Trophoblast cell (in vitro differentiated cells and primary cell): ENCODE results near the gene H2BK1.

Source experiments
- DNase-seq, 2 donors: peaks; one replicate each; pipeline ENCODE4 v3.0.0-alpha.2; 2016
- H2AFZ ChIP-seq: 2 replicates; pipeline ENCODE4 v1.6.1; 2013; ENCODE audit warnings: low read length, moderate library complexity, mild to moderate bottlenecking; ENCODE audit not compliant: insufficient read depth, poor library complexity
- H2AK5ac ChIP-seq: 2 replicates; pipeline ENCODE4 v1.6.1; 2013; ENCODE audit warnings: mild to moderate bottlenecking, low read length
- H2BK120ac ChIP-seq: 2 replicates; pipeline ENCODE4 v1.6.1; 2013; ENCODE audit warnings: low read length, mild to moderate bottlenecking, moderate library complexity; ENCODE audit not compliant: insufficient read depth, poor library complexity
- H2BK12ac ChIP-seq: 2 replicates; pipeline ENCODE4 v1.6.1; 2013; ENCODE audit warnings: mild to moderate bottlenecking, low read length, moderate library complexity
- H2BK5ac ChIP-seq: 2 replicates; pipeline ENCODE4 v1.6.1; 2013; ENCODE audit warnings: low read length, low read depth, moderate library complexity, mild to moderate bottlenecking; ENCODE audit not compliant: poor library complexity
- H3K14ac ChIP-seq: 2 replicates; pipeline ENCODE4 v1.6.1; 2013; ENCODE audit warnings: mild to moderate bottlenecking, low read length
- H3K18ac ChIP-seq: 2 replicates; pipeline ENCODE4 v1.6.1; 2013; ENCODE audit warnings: mild to moderate bottlenecking, low read length
- H3K23ac ChIP-seq: 2 replicates; pipeline ENCODE4 v1.6.1; 2013; ENCODE audit warnings: low read length
- H3K27ac ChIP-seq: 2 replicates; pipeline ENCODE4 v1.5.1; 2013; ENCODE audit warnings: low read depth, mild to moderate bottlenecking, inconsistent platforms, low read length, moderate library complexity
- H3K27me3 ChIP-seq: 2 replicates; pipeline ENCODE4 v1.6.1; 2013; ENCODE audit warnings: inconsistent platforms, mild to moderate bottlenecking, low read length, moderate library complexity; ENCODE audit not compliant: insufficient read depth
- H3K36me3 ChIP-seq, 2 experiments: 1 replicate in 1 of 2; 2 replicates in 1 of 2; pipeline ENCODE4 v1.6.1; 2013; ENCODE audit warnings: low read length in 2 of 2, mild to moderate bottlenecking in 2 of 2, moderate library complexity in 1 of 2; ENCODE audit not compliant: insufficient read depth in 2 of 2, control insufficient read depth in 1 of 2
- H3K4ac ChIP-seq: 2 replicates; pipeline ENCODE4 v1.6.1; 2013; ENCODE audit warnings: low read depth, mild to moderate bottlenecking, low read length, moderate library complexity
- H3K4me1 ChIP-seq, 2 experiments: 1 replicate in 1 of 2; 2 replicates in 1 of 2; pipeline ENCODE4 v1.6.1; 2013; ENCODE audit warnings: low read length in 2 of 2, mild to moderate bottlenecking in 2 of 2, moderate library complexity in 1 of 2; ENCODE audit not compliant: insufficient read depth in 2 of 2, control insufficient read depth in 1 of 2
- H3K4me2 ChIP-seq: 2 replicates; pipeline ENCODE4 v1.6.1; 2013; ENCODE audit warnings: inconsistent platforms, mild to moderate bottlenecking, low read length, moderate library complexity
- H3K4me3 ChIP-seq: 2 replicates; pipeline ENCODE4 v1.5.1; 2013; ENCODE audit warnings: mild to moderate bottlenecking, low read depth, low read length, inconsistent platforms
- H3K79me1 ChIP-seq: one replicate; pipeline ENCODE4 v1.6.1; 2013; ENCODE audit warnings: low read length
- H3K79me2 ChIP-seq: 2 replicates; pipeline ENCODE4 v1.6.1; 2013; ENCODE audit warnings: low read length, mild to moderate bottlenecking; ENCODE audit not compliant: control insufficient read depth, insufficient read depth, poor library complexity
- H3K9ac ChIP-seq: 2 replicates; pipeline ENCODE4 v1.6.1; 2013; ENCODE audit warnings: mild to moderate bottlenecking, low read length
- H3K9me3 ChIP-seq: 2 replicates; pipeline ENCODE4 v1.6.1; 2013; ENCODE audit warnings: low read depth, mild to moderate bottlenecking, control low read depth, inconsistent platforms, low read length; ENCODE audit not compliant: insufficient read depth
- H4K12ac ChIP-seq: 2 replicates; pipeline ENCODE4 v1.6.1; 2013; ENCODE audit warnings: low read depth, mild to moderate bottlenecking, low read length, moderate library complexity
- H4K8ac ChIP-seq: 2 replicates; pipeline ENCODE4 v1.6.1; 2013; ENCODE audit warnings: low read depth, mild to moderate bottlenecking, low read length, moderate library complexity
- H4K91ac ChIP-seq: one replicate; pipeline ENCODE4 v1.6.1; 2013; ENCODE audit warnings: low read depth, mild to moderate bottlenecking, low read length, moderate library complexity
- WGBS: extraction: QIAGEN DNeasy Blood & Tissue Kit; methylation state at CpG from one replicate; pipeline ENCODE4 v1.1.7; 2013; ENCODE audit warnings: missing lambda C conversion rate; ENCODE audit not compliant: insufficient read length, insufficient coverage; ENCODE audit errors: extremely low coverage; 5-methylcytosine and 5-hydroxymethylcytosine counted together

H2BK1 gene

DNA sequence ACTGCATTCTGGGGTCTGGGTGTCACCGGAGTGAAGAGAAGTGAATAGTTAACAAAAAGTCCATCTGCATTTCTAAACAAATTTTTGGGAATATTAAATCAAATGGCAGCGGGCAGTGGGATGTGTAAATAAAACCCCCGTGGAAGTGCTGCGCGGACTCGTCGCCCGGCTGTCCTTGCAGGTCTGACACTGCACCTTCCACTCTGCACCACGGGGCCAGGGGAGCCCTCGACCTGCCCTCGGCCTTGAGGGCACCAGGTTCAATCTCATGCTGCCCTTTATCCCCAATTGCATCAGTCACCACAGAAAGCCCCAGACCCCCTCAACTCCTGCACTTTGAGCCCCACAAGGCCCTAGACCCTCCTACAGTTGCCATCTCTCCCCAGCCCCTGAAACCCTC is 44.6 kb upstream of the H2BK1 start:
- H3K23ac ChIP-seq, result no peak overlapping the region
- no peak overlapping the region for H2BK12ac ChIP-seq
- H2BK5ac ChIP-seq, result no peak overlapping the region
- no peak overlapping the region for H3K27ac ChIP-seq
- H3K4ac ChIP-seq, result no peak overlapping the region
- peaks cover 13 to 27% of the 10 kb centered on the region in 2 experiments for H3K4me1 ChIP-seq
- H3K18ac ChIP-seq, result no peak overlapping the region
- no peak overlapping the region for H2AK5ac ChIP-seq
- H3K9ac ChIP-seq, result no peak overlapping the region
- no peak overlapping the region for H4K12ac ChIP-seq
- H4K8ac ChIP-seq, result no peak overlapping the region
- no peak overlapping the region for H2BK120ac ChIP-seq
- H3K9me3 ChIP-seq, result no peaks in the 10 kb centered on the region
- H3K27me3 ChIP-seq, result no peaks in the 10 kb centered on the region
- no peak overlapping the region for H4K91ac ChIP-seq
- no CpG with 5 or more reads among the region's 11 CpGs for WGBS
- H3K4me3 ChIP-seq, result no peak overlapping the region
- H3K36me3 ChIP-seq, result no peaks in the 10 kb centered on the region
- peaks cover 19% of the 10 kb centered on the region for H3K79me1 ChIP-seq
- H3K4me2 ChIP-seq, result no peak overlapping the region
- no peak for DNase-seq
- no peak overlapping the region for H3K14ac ChIP-seq
- H3K79me2 ChIP-seq, result peaks cover 4% of the 10 kb centered on the region
- H2AFZ ChIP-seq, result no peak overlapping the region

DNA sequence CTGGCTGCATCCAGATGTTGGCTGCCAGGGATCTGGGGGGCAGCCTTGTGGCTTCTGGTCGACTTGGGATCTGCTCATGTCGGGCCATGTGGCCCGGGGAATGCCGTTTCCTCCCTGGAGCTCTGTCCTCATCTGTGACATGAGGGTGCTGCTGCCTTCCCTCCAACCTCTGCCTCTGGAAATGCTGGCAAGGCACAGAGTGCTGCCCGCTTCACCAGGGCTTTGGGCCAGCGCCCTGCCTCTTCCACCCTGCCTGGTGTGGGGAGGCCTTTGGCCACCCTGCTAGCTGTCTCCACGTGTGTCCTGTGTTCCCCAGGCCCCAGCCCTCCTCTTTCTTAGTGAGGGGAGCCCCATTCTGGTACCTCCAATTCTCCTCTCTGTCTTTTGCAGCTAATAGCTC is 44.0 kb upstream of the H2BK1 start:
- H4K91ac ChIP-seq, result no peak overlapping the region
- WGBS, result no CpG with 5 or more reads among the region's 7 CpGs
- no peak overlapping the region for H2AK5ac ChIP-seq
- H3K27me3 ChIP-seq, result no peaks in the 10 kb centered on the region
- H2BK120ac ChIP-seq, result no peak overlapping the region
- no peak overlapping the region for H4K8ac ChIP-seq
- H3K18ac ChIP-seq, result no peak overlapping the region
- peaks cover 17 to 33% of the 10 kb centered on the region in 2 experiments for H3K4me1 ChIP-seq
- H3K9ac ChIP-seq, result no peak overlapping the region
- peaks cover 4% of the 10 kb centered on the region for H3K79me2 ChIP-seq
- H4K12ac ChIP-seq, result no peak overlapping the region
- H3K4me2 ChIP-seq, result no peak overlapping the region
- no peak overlapping the region for H3K4me3 ChIP-seq
- no peak overlapping the region for H3K4ac ChIP-seq
- no peaks in the 10 kb centered on the region for H3K9me3 ChIP-seq
- no peak overlapping the region for H2AFZ ChIP-seq
- no peak overlapping the region for H3K27ac ChIP-seq
- no peak overlapping the region for H3K14ac ChIP-seq
- no peak overlapping the region for H2BK5ac ChIP-seq
- no peak overlapping the region for H2BK12ac ChIP-seq
- no peaks in the 10 kb centered on the region for H3K36me3 ChIP-seq
- H3K79me1 ChIP-seq, result peaks cover 20% of the 10 kb centered on the region
- DNase-seq, result no peak
- no peak overlapping the region for H3K23ac ChIP-seq

DNA sequence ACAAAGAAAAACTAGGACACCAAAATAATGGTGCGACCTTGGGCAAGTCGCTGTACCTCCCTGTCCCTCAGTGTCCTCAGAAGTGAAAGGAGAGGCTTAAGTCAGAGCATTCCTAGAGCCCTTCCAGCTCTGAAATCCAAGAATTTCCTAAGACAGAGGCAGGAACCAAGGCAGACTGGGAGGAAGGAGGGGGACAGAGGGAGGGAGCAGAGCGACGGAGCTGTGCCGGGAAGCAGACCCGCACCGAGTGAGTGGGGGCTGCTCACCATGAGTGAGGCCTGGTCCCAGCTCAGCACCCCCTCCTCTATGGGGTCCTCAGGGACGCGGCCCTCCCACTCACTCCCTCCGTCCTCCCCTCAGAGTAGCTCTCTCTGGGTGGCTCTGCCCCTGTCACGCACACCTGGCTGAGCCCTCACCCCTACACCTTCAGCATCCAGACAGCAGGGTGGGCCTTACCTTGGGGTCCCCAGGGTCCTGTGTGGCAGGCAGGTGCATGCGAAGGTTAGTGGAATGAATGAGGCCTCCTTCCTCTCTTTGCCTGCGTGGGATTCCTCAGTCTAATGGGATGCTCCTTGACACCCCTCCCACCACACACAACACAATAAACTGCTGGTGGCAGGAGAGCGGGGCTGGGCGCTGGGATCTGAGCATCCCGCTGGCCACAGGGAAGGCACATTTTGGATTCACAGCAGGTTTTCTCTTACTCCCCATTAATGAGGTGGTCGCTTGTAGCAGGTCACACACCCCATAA is 42.8 kb upstream of the H2BK1 start:
- no peak for DNase-seq
- Histone ChIP-seq H4K8ac (peak overlapping the region; percentile 29), H3K4ac (no peak overlapping the region), H2AFZ (no peak overlapping the region), H3K4me3 (no peak overlapping the region), H2BK12ac (no peak overlapping the region), H3K9me3 (no peaks in the 10 kb centered on the region), H3K14ac (no peak overlapping the region), H3K27ac (no peak overlapping the region), H2BK120ac (no peak overlapping the region), H2AK5ac (peak overlapping the region; percentile 80), H4K12ac (no peak overlapping the region), H3K79me1 (peaks cover 30% of the 10 kb centered on the region), H3K4me1 (peaks cover 20 to 39% of the 10 kb centered on the region in 2 experiments), H3K9ac (no peak overlapping the region), H3K36me3 (no peaks in the 10 kb centered on the region), H3K79me2 (peaks cover 9% of the 10 kb centered on the region), H2BK5ac (no peak overlapping the region), H3K27me3 (no peaks in the 10 kb centered on the region), H4K91ac (peak overlapping the region; percentile 16), H3K18ac (peak overlapping the region; percentile 62), H3K23ac (no peak overlapping the region), H3K4me2 (peak overlapping the region; percentile 79)
- no CpG with 5 or more reads among the region's 17 CpGs for WGBS

DNA sequence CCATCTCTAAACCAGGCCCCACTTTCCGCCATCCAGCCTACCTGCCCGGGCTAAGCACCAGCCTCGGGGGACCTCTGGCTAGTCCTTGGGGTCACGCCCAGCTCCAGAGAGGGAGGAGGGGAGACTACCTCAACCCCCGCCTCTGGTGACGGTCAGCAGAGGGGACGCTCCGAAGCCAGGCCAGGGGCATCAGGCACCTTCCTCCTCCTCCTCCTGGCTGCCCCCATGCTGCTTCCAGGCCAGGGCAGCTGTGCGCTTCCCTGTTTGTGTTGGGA is 42.2 kb upstream of the H2BK1 start:
- Histone ChIP-seq H3K4me3 (peak overlapping the region; percentile 48), H3K36me3 (no peaks in the 10 kb centered on the region), H4K12ac (peak overlapping the region; percentile 54), H3K27me3 (no peaks in the 10 kb centered on the region), H4K91ac (peak overlapping the region; percentile 86), H3K14ac (peak overlapping the region; percentile 67), H2AK5ac (no peak overlapping the region), H3K4me2 (peak overlapping the region; percentile 79), H2BK120ac (peak overlapping the region; percentile 54), H3K23ac (no peak overlapping the region), H3K79me1 (peaks cover 30% of the 10 kb centered on the region), H3K9ac (no peak overlapping the region), H3K4ac (no peak overlapping the region), H3K9me3 (no peaks in the 10 kb centered on the region), H3K18ac (peak overlapping the region; percentile 76), H2BK5ac (no peak overlapping the region), H2BK12ac (no peak overlapping the region), H2AFZ (no peak overlapping the region), H3K27ac (no peak overlapping the region), H3K4me1 (peaks cover 20 to 45% of the 10 kb centered on the region in 2 experiments), H4K8ac (peak overlapping the region; percentile 85), H3K79me2 (peaks cover 9% of the 10 kb centered on the region)
- no CpG with 5 or more reads among the region's 9 CpGs for WGBS
- no peak for DNase-seq
